GM18858 (cell line): ENCODE results near the gene ARHGAP6.

ENCODE experiments used
- ATAC-seq: cut with Tn5 transposase; IDR thresholded peaks from one replicate; pipeline ENCODE4 v1.9.1; 2021; ENCODE audit not compliant: unreplicated experiment

Gene ARHGAP6

DNA sequence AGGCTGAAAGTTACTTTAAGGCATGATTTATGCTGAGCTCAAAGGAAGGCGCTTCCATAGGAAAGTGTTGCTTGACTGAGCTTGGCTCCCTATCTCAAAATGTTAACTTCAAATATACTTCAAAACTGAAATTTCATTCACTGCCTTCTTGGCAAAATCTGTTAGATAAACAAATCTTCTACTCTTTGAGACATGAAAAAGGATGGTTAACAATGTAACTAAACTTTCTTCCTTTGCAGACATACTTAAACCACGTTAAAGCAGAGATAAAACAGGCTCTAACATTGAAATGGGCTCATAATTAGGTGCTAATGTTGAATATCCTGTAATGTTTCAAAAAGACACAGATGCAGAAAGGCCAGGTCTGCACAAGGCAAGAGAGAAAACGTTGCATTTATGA, 262.1 kb downstream of the ARHGAP6 start:
- ATAC-seq, result no peak

DNA sequence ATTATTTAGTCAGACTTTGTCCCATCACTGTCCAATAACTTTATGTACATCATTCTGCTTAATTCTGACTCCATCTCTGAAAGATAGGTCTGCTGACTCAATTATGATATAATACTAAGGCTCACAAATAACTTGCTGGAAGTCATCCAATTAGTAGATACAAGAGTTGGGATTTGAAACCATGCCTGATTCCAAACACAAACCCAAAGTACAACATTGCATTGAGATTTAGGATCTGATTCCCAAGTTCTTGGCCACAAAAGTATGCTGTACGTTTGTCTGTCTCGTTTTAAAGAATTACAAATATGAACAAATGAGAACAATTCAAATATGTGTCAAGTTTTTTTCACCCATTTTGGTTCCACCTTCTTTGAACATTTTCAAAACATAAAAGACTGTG, 263.8 kb downstream of the ARHGAP6 start:
- no peak for ATAC-seq

DNA sequence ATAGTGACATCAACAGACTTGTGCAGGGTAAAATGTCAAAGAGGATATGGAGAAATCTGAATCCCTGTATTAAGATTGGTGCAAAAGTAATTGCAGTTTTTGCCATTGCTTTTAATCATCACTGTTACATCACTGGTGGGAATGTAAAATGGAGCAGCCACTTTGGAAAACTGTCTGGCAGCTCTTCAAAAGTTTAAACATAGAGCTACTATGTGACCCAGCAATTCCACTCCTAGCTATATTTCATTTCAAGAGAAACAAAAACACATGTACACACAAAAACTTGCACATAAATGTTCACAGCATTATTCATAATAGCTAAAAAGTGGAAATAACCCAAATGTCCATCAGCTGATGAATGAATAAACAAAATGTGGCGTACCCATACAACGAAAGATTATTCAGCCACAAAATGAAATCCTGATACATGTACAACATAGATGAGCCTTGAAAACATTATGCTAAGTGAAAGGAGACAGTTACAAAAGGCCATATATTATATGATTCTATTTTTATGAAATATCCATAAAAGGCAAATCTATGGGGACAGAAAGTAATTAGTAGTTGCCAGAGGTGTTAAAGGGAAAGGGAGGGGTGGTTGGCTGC, 266.1 kb downstream of the ARHGAP6 start:
- no peak for ATAC-seq

DNA sequence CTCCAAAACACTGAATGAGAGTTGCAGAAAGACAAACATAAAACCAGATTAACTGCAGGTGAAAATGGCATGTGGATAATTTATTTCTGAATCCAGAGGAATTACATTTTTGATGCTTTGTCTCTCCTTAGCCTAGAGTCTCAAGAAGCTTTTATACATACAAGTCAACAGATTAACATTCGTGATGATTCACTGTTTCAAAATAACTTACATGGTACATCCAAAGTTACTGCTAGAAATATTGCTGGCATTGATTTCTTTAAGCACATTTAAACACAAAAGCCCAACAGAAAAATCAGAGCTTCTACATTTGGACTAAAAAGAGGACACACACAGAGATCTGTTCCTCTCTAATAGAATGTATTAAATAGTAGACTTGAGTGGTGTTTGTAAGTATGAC, 266.9 kb downstream of the ARHGAP6 start:
- ATAC-seq, result no peak

DNA sequence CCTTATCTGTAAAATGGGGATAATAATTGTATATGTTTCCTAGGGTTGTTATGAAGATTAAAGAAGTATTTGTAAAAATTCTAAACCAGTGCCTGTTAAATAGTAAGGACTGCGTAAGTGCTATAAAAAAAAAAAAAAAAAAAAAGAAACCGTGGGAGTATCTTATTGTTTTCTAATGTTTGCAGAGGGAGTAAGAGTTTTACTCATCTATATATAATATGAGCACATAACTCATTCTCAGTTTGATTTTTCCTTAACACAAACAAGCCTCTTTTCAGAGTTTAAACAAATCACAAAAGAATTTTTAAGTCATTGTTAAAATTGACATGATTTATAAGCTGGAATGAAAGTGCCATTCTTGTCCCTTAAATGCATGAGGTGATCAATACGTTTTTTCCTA, 267.6 kb downstream of the ARHGAP6 start:
- ATAC-seq, result no peak

DNA sequence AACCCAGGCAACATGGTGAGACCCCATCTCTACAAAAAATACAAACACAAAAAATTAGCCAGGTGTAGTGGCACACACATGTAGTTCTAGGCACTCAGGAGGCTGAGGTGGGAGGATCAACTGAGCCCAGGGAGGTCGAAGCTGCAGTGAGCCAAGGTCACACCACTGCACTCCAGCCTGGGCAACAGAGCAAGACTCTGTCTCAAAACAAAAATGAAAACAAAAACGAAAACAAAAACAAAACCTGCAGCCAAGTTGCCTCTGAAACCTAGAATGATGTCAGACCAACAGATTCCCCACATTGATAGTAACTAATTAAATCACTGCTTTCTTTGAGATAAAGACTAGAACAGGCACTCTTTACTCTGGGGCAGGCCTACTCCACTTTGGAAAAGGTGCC, 268.0 kb downstream of the ARHGAP6 start:
- ATAC-seq, result peak; percentile 82

DNA sequence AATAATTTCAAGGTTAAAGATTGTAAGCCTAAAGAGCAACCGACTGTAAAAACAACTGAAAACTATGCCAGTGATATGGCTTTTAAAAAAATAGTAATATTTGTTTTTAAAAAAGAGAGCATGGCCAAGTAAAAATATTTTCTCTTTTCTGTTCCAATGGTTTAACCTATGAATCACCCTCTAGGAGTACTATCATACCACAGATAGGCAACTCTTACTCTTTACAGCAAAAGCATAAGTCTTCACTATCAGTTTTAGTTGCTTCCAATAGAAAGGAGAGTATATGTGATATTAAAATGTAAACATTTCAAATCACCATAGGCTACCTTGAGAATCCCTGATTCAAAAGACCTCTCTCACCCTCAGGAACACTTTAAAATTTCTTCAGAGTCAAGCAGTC, 269.9 kb downstream of the ARHGAP6 start:
- no peak for ATAC-seq

DNA sequence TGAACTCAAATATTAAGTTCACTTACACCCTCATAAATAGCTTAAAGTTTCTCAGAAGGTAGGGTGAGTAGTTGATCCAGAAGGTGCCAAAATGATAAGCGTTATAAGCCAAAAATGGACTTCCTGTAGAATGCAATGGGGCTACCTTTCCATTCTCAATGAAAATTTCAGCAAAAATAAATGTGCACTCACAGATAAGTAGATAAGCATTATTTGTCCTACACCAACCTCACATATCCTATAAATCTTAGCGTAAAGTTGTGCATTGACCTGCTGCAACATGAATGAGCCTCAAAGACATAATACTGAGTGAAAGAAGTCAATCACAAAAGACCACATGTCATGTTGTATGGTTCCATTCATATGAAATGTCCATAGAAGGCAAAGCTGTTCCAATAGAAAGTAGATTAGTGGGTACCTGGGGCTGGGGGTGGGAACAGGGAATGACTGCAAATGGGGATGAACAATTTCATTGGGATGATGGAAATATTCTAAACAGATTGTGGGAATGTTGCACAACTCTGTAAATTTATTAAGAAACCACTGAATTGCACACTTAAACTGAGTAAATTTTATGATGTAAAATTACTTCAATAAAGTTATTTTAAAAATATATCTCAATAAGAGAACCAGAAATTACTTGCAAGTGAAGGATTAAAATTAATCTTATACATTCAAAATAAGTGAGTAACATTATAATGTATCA, 271.6 kb downstream of the ARHGAP6 start:
- no peak for ATAC-seq

DNA sequence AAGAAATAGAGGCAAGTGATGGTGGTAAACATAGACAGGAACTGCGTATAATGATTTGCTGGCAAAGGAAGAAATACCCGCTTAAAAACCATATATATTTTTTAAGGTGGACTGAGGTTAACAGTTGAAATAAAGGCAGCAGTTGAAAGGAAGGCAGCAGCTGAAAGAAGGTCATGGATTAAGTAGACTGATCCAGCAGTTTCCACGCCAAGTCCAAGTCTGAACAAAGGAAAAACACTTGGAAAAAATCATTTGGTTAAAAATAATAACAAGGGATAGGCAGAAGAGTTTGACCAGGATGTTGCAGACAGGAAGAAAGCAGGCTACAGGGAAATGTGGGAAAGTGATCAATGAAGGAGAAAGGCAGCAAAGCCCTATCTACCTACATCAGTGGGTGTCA, 278.9 kb downstream of the ARHGAP6 start:
- no peak for ATAC-seq

DNA sequence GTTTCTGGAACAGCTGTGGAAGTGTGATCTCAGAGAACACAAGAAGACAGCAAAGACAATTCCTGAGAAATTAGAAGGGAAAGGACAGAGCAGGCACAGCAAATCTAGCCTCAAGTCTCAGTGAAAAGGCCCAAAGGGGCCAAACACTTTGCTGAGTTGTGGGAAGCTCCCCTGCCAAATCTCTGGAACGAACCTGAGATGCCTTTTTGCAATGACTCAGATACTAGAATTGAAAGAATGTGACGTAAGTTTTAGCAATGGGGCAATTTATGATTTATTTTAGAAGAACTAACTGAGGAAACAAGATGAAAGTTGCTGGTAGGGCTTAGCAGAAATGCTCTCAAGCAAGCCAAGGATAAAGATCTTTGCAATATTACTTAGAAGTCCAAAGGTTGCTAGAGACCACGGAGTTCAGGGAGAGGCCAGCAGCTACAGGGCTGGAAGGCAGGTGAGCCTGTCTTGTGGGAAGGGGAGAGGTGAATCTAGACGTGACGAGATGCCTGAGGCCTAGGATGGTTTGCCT, 279.7 kb downstream of the ARHGAP6 start:
- no peak for ATAC-seq

DNA sequence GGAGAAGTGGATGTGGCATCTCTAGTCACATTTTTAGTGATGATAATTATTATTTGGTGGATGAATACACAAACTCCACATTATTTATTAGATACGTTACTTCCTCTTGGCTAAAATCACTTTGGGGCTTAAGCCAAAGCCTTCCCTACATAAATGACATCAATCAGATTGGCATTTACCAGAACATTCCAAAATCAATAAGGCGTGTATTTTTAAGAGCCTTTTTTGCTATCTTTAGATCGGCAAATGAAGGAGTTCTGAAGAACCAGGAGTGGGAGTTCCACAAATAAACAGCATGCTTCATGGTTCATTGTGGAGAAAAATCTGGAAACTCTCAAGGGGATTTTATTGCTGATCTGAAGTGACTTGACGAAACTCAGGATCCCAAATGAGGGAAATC, 282.8 kb downstream of the ARHGAP6 start:
- no peak for ATAC-seq

DNA sequence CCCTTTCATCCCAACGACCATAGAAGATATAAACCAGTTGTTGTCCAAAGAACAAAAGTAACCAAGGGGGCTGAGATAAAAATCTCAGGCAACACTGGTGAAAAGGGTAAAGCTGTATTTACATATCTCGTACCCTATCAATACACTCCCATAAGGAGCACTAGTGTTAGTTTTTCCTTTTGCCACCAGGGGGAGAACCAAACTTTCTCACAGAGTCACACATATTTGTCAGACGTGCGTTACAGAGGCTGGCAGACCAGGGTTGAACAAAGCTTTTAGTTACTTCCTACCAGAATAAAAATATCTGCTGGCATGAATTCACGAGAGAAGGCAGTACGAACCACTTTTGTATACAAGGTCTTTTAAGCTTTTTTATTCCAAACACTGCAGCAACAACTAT, 284.3 kb downstream of the ARHGAP6 start:
- peak; percentile 97 for ATAC-seq

DNA sequence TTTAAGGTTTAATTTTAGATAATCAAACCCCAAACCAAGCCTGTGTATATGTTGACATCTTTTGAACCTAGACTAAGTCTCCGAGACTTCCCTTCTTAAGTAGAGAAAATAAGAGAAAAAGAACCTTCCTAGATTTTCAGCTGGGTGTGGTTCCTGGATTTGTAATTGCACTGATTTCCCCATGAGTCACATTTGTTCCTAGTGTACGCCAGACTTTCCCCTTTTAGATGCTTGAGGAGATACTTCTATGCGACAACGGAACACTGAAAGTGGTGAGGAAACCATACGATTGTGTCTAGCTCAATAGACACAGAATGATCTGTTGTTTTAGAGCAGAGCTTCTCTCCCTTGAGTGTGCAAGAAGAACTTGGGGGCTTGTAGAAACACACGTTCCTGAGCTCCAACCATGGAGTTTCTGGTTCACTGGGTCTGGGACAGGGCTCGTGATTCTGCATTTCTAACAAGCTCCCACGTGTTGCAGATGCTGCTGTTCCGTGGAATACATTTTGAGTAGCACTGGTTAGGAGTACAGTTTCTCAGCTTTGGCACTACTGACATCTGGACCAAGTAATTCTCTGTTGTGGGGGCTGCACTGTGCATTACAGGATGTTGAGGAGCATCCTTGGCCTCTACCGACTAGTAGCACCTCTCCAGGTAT, 285.4 kb downstream of the ARHGAP6 start:
- ATAC-seq, result no peak

DNA sequence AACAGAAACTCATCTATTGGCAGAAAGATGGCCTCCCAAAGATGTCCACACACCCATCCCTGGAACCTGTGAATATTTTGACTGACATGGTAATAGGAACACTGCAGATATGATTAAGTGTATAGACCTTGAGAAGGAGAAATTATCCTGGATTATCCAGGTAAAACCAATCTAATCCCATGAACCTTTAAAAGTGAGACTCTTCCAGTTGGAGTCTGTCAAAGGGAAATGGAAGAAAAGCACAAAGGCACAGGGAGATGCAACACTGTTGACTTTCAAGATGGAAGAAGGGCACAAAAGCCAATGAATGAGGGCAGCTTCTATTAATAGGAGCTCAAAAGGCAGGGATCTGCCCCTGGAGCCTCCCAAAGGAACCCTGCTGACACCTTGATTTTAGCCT, 289.6 kb downstream of the ARHGAP6 start:
- ATAC-seq, result no peak

DNA sequence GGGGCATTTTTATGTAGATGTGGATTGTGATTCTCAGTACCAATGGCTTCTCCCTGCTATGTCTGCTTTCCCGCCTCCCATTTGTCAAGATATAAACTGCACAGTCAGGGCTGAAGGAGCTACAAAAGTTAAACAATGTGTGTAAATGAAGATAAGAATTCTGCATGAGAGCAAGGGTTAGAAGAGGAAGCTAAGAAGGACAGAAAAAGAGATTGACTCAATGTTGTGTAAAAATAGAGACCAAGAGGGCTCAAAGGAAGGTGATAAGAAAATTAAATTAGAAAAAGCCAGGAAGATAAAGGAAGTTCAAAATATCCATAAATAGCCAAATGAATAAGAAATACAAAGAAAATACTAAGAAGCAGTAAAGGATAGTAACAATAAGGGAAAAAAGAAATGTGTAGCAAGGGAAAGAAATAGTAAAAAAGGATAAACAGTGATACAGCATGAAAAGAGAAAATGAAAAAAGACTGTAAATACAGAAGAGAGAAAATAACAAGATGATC, 290.1 kb downstream of the ARHGAP6 start:
- ATAC-seq, result no peak

DNA sequence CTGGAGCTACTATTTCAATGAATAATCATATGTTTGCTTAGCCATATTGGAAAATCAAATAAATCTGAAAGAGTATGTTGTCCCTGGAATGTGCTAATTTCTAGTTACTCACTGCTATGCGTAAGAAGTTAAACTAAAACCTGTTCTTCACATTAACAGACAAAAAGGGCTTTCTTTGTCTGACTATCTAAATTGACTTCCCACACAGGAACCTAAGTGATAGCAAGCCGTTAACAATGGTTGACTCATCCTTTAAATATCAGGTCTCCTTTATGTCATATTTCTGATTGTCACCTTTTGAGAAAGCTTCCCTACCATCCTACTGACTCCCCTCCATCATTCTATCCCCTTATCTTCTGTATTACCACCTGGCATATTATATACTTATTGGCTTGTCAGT, 291.1 kb downstream of the ARHGAP6 start:
- ATAC-seq, result no peak

DNA sequence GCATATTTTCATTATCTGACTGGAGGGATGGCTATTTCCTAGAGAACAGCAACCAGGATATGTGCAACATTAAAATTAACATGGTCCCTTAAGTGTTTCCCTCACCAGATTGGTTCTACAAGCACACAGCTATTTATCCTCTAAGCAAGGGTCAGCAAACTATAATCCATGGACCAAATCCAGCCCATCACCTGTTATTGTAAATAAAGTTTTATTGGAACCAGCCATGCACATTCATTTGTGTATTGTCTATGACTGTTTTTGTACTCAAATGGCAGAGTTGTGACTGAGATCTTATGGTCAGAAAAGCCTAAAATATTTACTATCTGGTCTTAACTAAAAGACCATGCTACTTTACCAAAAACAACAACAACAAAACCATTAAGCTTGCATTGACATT, 294.6 kb downstream of the ARHGAP6 start:
- no peak for ATAC-seq

DNA sequence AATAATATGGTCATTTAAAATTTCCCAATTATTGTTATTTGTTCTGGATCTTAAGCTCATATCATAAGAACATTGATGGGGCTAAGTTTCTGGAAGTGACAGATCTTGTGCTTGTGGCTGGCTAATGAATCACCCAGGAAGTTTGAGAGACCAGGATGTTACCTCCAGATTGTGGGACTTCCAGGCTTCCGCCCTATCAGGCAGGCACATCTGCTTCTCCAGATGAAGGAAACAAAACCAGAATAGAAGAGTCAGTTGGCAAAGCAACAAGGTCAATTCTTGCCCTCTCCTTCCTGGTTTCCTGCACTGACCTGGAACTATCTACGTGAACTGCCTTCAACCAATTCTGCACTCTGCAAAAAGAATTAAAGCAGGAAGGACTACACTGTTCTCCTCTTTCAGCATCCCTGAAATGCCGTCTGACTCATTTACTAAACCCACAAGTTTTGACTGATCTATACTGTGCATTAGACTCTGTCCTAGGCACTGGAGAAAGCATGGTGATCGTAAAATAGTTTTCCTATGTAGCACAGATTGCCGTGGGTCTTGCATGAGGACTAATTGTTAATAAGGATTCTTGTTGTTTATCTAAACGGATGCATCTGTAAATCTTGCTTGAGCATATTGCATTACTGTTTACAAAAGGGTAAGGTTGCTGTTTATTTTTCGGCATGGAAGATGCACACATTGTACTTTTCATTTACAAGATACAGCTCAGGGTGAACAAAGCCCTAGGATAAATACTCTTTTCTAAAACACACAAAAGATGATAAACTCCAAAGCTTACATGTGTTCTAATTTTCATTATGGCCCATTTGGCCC, 297.9 kb downstream of the ARHGAP6 start:
- no peak for ATAC-seq

DNA sequence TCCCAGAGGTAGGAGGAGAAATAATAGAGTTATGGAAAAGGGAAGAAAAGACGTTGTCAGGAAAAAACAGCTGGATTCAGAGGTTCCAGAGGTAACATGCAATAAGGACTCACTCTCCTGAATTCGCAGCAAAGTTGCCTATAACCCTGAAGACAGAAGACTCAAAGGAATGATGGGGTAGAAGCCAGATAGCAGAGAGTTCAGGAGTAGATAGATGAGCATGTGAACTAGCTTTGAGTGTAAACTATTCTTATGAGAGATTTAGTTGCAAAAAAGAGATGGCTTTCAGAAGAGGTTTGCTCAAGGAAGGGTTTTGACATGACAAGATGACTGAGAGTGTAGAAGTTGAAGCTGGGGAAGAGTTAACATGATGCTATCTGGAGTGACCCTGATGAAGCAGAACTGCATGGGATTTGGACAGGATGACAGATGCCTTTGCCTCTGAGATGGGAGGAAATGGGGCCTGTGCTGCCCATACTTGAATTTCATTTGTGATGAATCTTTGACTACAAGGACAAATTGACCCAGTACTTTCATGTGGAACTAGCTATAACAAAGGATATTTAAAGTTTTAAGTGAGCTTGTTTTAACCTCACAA, 298.6 kb downstream of the ARHGAP6 start:
- ATAC-seq, result no peak

DNA sequence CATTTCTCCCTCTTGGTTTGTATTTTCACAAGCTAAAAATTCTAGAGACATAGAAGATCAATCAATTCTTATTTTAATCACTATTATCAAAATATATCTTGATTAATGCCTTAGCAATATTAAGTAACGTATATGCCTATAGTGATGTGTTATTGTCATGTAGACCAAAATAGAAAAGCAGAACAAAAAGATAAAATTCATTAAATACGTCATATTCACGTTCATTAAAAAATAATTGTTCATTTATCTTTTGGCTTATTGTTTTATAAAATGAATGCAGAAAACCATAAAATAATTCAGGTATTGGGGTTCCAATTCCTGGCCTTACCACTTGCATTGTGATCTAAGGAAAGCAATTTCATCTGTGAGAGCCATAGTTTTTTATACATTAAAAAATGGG, 300.3 kb downstream of the ARHGAP6 start:
- ATAC-seq, result no peak

DNA sequence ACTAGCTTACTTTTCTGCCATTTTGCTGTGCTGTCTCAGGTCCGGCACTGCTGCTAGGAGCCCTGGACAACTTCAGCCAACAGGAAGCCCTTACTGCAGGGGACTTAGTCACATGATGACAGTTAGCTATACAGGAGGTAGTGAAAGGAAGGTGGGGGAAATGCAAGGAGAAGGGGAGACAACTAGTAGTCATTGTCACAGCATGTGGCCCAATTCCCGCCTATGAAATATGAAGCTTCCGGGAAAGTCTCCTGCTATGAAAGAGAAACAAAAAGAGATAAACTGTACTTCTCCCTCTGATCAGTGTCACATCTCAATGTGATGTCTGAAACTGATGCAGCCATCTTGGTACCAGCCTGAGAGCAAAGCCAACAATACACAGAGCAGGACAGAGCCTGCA, 300.9 kb downstream of the ARHGAP6 start:
- no peak for ATAC-seq
